ENCODE results near the gene DOCK4.
A peak's percentile ranks its signal among the peaks of the same experiment; 100 is the strongest.

Gene DOCK4

DNA sequence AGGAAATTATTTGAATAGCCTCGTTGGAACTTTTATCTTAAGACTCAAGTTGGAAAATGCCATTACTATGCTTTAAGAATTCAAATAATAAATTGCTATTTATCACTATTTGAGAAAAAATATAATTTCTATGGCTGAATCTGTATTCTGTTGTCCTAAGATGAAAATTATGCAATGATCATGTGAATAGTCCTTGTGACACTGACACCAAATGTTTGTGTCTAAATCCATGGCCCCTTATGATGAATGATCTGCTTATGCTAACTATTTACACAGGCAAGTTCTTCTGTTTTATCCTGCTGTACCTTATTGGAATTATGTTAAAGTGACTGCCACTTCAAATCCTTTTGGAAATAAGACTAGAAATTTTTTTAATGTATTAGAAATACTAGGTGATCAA lies 208.7 kb downstream of the DOCK4 start:
- no peak overlapping the region for H3K23ac ChIP-seq (ENCODE audit: low read length)
- H3K9ac ChIP-seq (ENCODE audit: low read length), result no peak overlapping the region
- no peaks in the 10 kb centered on the region for H3K27me3 ChIP-seq (ENCODE audit: insufficient read depth, low read length, poor library complexity)
- no peak overlapping the region for H2BK15ac ChIP-seq (replicated peaks; ENCODE audit: low read depth)
- no peak overlapping the region for H2BK5ac ChIP-seq (ENCODE audit: low read length)
- no peak overlapping the region for H4K8ac ChIP-seq (ENCODE audit: low read depth, low read length)
- no peak overlapping the region for H3K18ac ChIP-seq (ENCODE audit: low read length)
- no peak for DNase-seq
- H3K27ac ChIP-seq (ENCODE audit: low read depth, low read length), result no peak overlapping the region
- H3K4me3 ChIP-seq (ENCODE audit: low read length), result no peak overlapping the region
- no peaks in the 10 kb centered on the region for H3K36me3 ChIP-seq (ENCODE audit: control insufficient read depth, insufficient read depth, low read length)
- H3K79me1 ChIP-seq (ENCODE audit: low read length), result no peaks in the 10 kb centered on the region
- H2AK5ac ChIP-seq (ENCODE audit: low read length), result no peak overlapping the region
- WGBS (ENCODE audit: extremely low coverage, insufficient coverage, low lambda C conversion rate), result no CpG with 5 or more reads among the region's 1 CpG
- no peak overlapping the region for H3K4ac ChIP-seq (ENCODE audit: low read depth, low read length)
- no peak overlapping the region for H3K56ac ChIP-seq (ENCODE audit: low read length)
- no peaks in the 10 kb centered on the region for H3K4me1 ChIP-seq (ENCODE audit: control insufficient read depth, low read depth, low read length)
- H3K79me2 ChIP-seq (ENCODE audit: control insufficient read depth, insufficient read depth, low read length), result no peaks in the 10 kb centered on the region
- no peak overlapping the region for H2BK120ac ChIP-seq (ENCODE audit: low read depth, low read length)
- H4K5ac ChIP-seq (ENCODE audit: low read length), result no peak overlapping the region
- no peak overlapping the region for H3K4me2 ChIP-seq (ENCODE audit: low read length)

DNA sequence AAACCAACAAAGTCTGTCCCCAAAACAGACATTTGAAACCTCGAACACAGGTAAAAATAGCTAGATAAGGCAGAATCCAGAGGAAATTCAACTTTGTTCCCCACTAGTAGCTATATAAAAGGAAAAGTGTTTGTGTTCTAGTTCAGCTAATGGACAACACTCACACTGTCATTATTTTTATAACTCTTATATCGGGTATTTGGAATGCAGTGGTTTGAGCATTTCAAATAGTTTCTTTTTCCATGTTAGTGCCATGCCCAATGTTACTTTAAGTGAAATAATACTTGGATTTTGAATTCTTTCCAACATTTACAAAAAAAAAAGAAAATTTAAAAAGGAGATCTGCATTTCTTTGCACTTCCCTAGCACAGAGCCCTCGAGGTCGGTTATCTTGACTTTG lies 213.6 kb downstream of the DOCK4 start:
- no peak overlapping the region for H2AK5ac ChIP-seq (ENCODE audit: low read length)
- no peaks in the 10 kb centered on the region for H3K27me3 ChIP-seq (ENCODE audit: insufficient read depth, low read length, poor library complexity)
- H3K27ac ChIP-seq (ENCODE audit: low read depth, low read length), result no peak overlapping the region
- no peak overlapping the region for H2BK120ac ChIP-seq (ENCODE audit: low read depth, low read length)
- no peak overlapping the region for H3K56ac ChIP-seq (ENCODE audit: low read length)
- H2BK15ac ChIP-seq (replicated peaks; ENCODE audit: low read depth), result no peak overlapping the region
- H3K9ac ChIP-seq (ENCODE audit: low read length), result no peak overlapping the region
- no peaks in the 10 kb centered on the region for H3K79me2 ChIP-seq (ENCODE audit: control insufficient read depth, insufficient read depth, low read length)
- no peak overlapping the region for H4K5ac ChIP-seq (ENCODE audit: low read length)
- no peaks in the 10 kb centered on the region for H3K4me1 ChIP-seq (ENCODE audit: control insufficient read depth, low read depth, low read length)
- H3K23ac ChIP-seq (ENCODE audit: low read length), result no peak overlapping the region
- H2BK5ac ChIP-seq (ENCODE audit: low read length), result no peak overlapping the region
- H3K79me1 ChIP-seq (ENCODE audit: low read length), result no peaks in the 10 kb centered on the region
- H3K36me3 ChIP-seq (ENCODE audit: control insufficient read depth, insufficient read depth, low read length), result no peaks in the 10 kb centered on the region
- DNase-seq, result no peak
- no peak overlapping the region for H3K4ac ChIP-seq (ENCODE audit: low read depth, low read length)
- no CpG with 5 or more reads among the region's 4 CpGs for WGBS (ENCODE audit: extremely low coverage, insufficient coverage, low lambda C conversion rate)
- H4K8ac ChIP-seq (ENCODE audit: low read depth, low read length), result no peak overlapping the region
- H3K18ac ChIP-seq (ENCODE audit: low read length), result no peak overlapping the region
- no peak overlapping the region for H3K4me3 ChIP-seq (ENCODE audit: low read length)
- H3K4me2 ChIP-seq (ENCODE audit: low read length), result no peak overlapping the region

DNA sequence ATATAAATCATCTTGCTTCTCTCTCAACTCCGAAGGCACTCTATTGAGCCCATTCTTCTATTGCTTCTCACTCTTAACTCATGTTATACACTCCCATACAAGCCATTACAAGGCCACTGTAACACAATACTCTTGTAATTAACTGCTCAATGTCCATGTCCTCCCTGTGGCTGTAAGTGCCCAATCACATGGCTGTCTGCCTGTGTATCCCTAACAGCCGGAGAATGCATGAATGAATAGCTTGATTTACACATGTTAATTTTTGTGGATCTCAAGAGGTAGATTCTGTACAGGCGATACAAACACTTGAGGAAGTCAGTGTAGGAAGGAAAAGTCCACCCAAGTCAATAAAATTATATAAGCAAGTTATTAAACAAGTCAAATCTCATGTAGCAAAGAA lies 215.6 kb downstream of the DOCK4 start:
- DNase-seq, result no peak
- Histone ChIP-seq H2BK15ac (replicated peaks; ENCODE audit: low read depth) (no peak overlapping the region), H3K4me2 (ENCODE audit: low read length) (no peak overlapping the region), H2BK120ac (ENCODE audit: low read depth, low read length) (no peak overlapping the region), H4K5ac (ENCODE audit: low read length) (no peak overlapping the region), H3K4me1 (ENCODE audit: control insufficient read depth, low read depth, low read length) (no peaks in the 10 kb centered on the region), H3K4me3 (ENCODE audit: low read length) (no peak overlapping the region), H3K56ac (ENCODE audit: low read length) (no peak overlapping the region), H2BK5ac (ENCODE audit: low read length) (no peak overlapping the region), H3K27ac (ENCODE audit: low read depth, low read length) (no peak overlapping the region), H3K9ac (ENCODE audit: low read length) (no peak overlapping the region), H3K79me1 (ENCODE audit: low read length) (no peaks in the 10 kb centered on the region), H3K79me2 (ENCODE audit: control insufficient read depth, insufficient read depth, low read length) (no peaks in the 10 kb centered on the region), H3K27me3 (ENCODE audit: insufficient read depth, low read length, poor library complexity) (no peaks in the 10 kb centered on the region), H3K4ac (ENCODE audit: low read depth, low read length) (no peak overlapping the region), H3K36me3 (ENCODE audit: control insufficient read depth, insufficient read depth, low read length) (no peaks in the 10 kb centered on the region), H3K18ac (ENCODE audit: low read length) (no peak overlapping the region), H4K8ac (ENCODE audit: low read depth, low read length) (no peak overlapping the region), H2AK5ac (ENCODE audit: low read length) (no peak overlapping the region), H3K23ac (ENCODE audit: low read length) (no peak overlapping the region)
- no CpG with 5 or more reads among the region's 3 CpGs for WGBS (ENCODE audit: extremely low coverage, insufficient coverage, low lambda C conversion rate)

DNA sequence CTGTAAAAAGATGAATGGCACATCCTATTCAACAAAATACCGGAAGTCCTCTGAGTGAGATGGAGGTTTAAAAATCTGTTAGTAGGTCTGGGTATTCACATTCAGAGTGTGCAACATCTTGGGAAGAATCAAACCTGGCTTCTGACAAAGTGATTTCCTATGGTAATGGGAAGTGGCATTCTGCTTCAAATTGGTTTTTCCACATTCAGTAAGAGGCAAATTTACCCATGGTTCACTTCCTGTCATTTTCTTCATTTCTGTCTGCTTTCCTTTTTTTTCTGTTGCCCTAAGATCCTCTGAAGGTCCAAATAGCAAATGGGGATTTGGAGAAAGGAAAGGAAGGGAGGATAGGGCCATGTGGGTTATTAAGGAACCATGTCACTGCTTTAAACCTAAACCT lies 218.3 kb downstream of the DOCK4 start:
- no CpG with 5 or more reads among the region's 1 CpG for WGBS (ENCODE audit: extremely low coverage, insufficient coverage, low lambda C conversion rate)
- no peak overlapping the region for H3K4ac ChIP-seq (ENCODE audit: low read depth, low read length)

DNA sequence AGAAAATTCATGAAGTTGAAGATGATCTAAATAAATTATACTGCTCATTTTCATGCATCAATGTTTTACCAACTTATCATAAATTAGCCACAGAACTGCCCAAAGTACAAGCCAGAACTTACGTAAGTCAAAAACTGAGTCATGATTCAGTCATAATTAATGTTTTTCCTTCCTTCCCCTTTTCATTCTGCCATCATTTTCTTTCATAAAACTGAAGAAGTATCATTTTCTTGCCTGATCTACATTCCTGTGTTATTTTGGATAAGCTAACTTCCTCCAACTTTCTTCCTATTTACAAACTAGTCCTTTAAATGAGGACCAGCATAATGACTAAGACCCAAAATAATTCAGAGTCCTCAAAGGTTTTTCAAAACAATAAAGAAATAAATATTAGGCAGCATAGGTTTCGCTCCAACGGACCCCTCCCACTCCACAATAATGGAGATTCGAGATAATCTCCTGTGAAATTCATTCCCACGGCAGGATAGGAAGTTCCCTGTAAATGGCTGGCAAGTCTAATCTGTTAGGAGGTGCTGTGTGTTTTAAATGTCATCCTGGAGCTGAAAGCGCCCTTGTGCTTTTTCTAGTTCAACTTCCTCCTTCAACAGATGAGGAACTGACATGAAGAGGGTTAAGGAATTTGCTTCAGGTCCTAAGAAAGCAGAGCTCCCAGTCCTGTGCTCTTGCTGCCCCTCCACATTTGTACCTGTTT lies 218.9 kb downstream of the DOCK4 start:
- Histone ChIP-seq H3K27me3 (ENCODE audit: insufficient read depth, low read length, poor library complexity) (no peaks in the 10 kb centered on the region), H4K8ac (ENCODE audit: low read depth, low read length) (no peak overlapping the region), H3K36me3 (ENCODE audit: control insufficient read depth, insufficient read depth, low read length) (no peaks in the 10 kb centered on the region), H2BK15ac (replicated peaks; ENCODE audit: low read depth) (no peak overlapping the region), H3K4me1 (ENCODE audit: control insufficient read depth, low read depth, low read length) (no peaks in the 10 kb centered on the region), H3K27ac (ENCODE audit: low read depth, low read length) (no peak overlapping the region), H3K18ac (ENCODE audit: low read length) (no peak overlapping the region), H2AK5ac (ENCODE audit: low read length) (no peak overlapping the region), H3K56ac (ENCODE audit: low read length) (no peak overlapping the region), H3K4ac (ENCODE audit: low read depth, low read length) (no peak overlapping the region), H3K4me3 (ENCODE audit: low read length) (no peak overlapping the region), H3K4me2 (ENCODE audit: low read length) (no peak overlapping the region), H2BK120ac (ENCODE audit: low read depth, low read length) (no peak overlapping the region), H2BK5ac (ENCODE audit: low read length) (no peak overlapping the region), H3K79me2 (ENCODE audit: control insufficient read depth, insufficient read depth, low read length) (no peaks in the 10 kb centered on the region), H3K23ac (ENCODE audit: low read length) (no peak overlapping the region), H3K9ac (ENCODE audit: low read length) (no peak overlapping the region), H4K5ac (ENCODE audit: low read length) (no peak overlapping the region), H3K79me1 (ENCODE audit: low read length) (no peaks in the 10 kb centered on the region)
- peak; percentile 47 for DNase-seq
- WGBS (ENCODE audit: extremely low coverage, insufficient coverage, low lambda C conversion rate), result no CpG with 5 or more reads among the region's 6 CpGs

More for the DNA sequence above, 218.3 kb downstream of the DOCK4 start:
- no peaks in the 10 kb centered on the region for H3K4me1 ChIP-seq (ENCODE audit: control insufficient read depth, low read depth, low read length)
- H3K23ac ChIP-seq (ENCODE audit: low read length), result no peak overlapping the region
- no peak overlapping the region for H3K56ac ChIP-seq (ENCODE audit: low read length)
- no peak overlapping the region for H2BK5ac ChIP-seq (ENCODE audit: low read length)
- H3K79me2 ChIP-seq (ENCODE audit: control insufficient read depth, insufficient read depth, low read length), result no peaks in the 10 kb centered on the region
- H3K9ac ChIP-seq (ENCODE audit: low read length), result no peak overlapping the region
- no peak overlapping the region for H3K4me3 ChIP-seq (ENCODE audit: low read length)
- H3K27me3 ChIP-seq (ENCODE audit: insufficient read depth, low read length, poor library complexity), result no peaks in the 10 kb centered on the region
- no peak overlapping the region for H3K27ac ChIP-seq (ENCODE audit: low read depth, low read length)
- H4K8ac ChIP-seq (ENCODE audit: low read depth, low read length), result no peak overlapping the region
- no peak for DNase-seq
- no peak overlapping the region for H2BK15ac ChIP-seq (replicated peaks; ENCODE audit: low read depth)
- H3K36me3 ChIP-seq (ENCODE audit: control insufficient read depth, insufficient read depth, low read length), result no peaks in the 10 kb centered on the region
- H3K79me1 ChIP-seq (ENCODE audit: low read length), result no peaks in the 10 kb centered on the region
- H4K5ac ChIP-seq (ENCODE audit: low read length), result no peak overlapping the region
- H2BK120ac ChIP-seq (ENCODE audit: low read depth, low read length), result no peak overlapping the region
- no peak overlapping the region for H2AK5ac ChIP-seq (ENCODE audit: low read length)
- no peak overlapping the region for H3K4me2 ChIP-seq (ENCODE audit: low read length)
- H3K18ac ChIP-seq (ENCODE audit: low read length), result no peak overlapping the region

DNA sequence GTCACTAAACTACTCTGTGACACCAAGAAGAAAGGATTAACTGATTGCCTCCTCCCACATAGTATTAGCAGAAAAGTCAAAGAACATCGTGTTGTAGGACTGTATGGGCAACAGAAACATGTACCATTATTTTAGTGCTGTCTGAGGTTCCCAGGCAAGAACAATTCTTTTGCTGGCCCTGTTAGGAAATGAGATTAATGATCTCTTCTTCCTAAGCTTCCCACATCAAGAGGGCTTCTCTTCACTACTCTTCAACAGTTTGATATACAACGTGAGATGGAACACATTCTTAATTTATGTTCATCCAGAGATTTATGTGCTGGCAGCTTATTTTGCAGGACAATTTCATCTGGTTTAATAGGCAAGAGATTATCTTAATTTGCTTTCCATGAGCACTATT lies 219.6 kb downstream of the DOCK4 start:
- Histone ChIP-seq H3K79me1 (ENCODE audit: low read length) (no peaks in the 10 kb centered on the region), H3K9ac (ENCODE audit: low read length) (no peak overlapping the region), H2BK15ac (replicated peaks; ENCODE audit: low read depth) (no peak overlapping the region), H3K56ac (ENCODE audit: low read length) (no peak overlapping the region), H2AK5ac (ENCODE audit: low read length) (no peak overlapping the region), H3K4me3 (ENCODE audit: low read length) (no peak overlapping the region), H3K27ac (ENCODE audit: low read depth, low read length) (no peak overlapping the region), H4K8ac (ENCODE audit: low read depth, low read length) (no peak overlapping the region), H3K23ac (ENCODE audit: low read length) (no peak overlapping the region), H3K79me2 (ENCODE audit: control insufficient read depth, insufficient read depth, low read length) (no peaks in the 10 kb centered on the region), H2BK5ac (ENCODE audit: low read length) (no peak overlapping the region), H3K18ac (ENCODE audit: low read length) (no peak overlapping the region), H3K4ac (ENCODE audit: low read depth, low read length) (no peak overlapping the region), H3K4me2 (ENCODE audit: low read length) (no peak overlapping the region), H4K5ac (ENCODE audit: low read length) (no peak overlapping the region), H3K36me3 (ENCODE audit: control insufficient read depth, insufficient read depth, low read length) (no peaks in the 10 kb centered on the region), H3K4me1 (ENCODE audit: control insufficient read depth, low read depth, low read length) (no peaks in the 10 kb centered on the region), H3K27me3 (ENCODE audit: insufficient read depth, low read length, poor library complexity) (no peaks in the 10 kb centered on the region), H2BK120ac (ENCODE audit: low read depth, low read length) (no peak overlapping the region)
- no peak for DNase-seq
- WGBS (ENCODE audit: extremely low coverage, insufficient coverage, low lambda C conversion rate), result no CpG with 5 or more reads among the region's 2 CpGs
